Activated B cell treated with CpG ODN at 0.5 μM for 24 hours (primary cell): Measurements from ENCODE around the gene KCNMA1. TPM values are rescaled to one million over a fixed set of nuclear protein-coding genes. Genes with fewer than 3 reads are reported as not detected.

Experiments
- ATAC-seq: fragments of 200-7000 bp; cut with Tn5 transposase; one replicate; pipeline ENCODE4 v1.10.0; 2021; ENCODE audit warnings: low read depth, mild to moderate bottlenecking, moderate library complexity
- CTCF ChIA-PET: fragments of 350-600 bp; sonication (Branson Sonifier 250); formaldehyde crosslinking; loops from one replicate; lab custom pipeline; 2021; ENCODE audit warnings: antibody characterized with exemption; lab: Charles Lee
- POLR2A ChIA-PET: fragments of 350-600 bp; sonication (Branson Sonifier 250); formaldehyde crosslinking; loops from one replicate; lab custom pipeline; 2021; ENCODE audit warnings: antibody characterized with exemption; lab: Charles Lee
- DNase-seq: peaks from one replicate; pipeline ENCODE4 v3.0.0; 2022
- H3K27ac Mint-ChIP-seq: one replicate; pipeline ENCODE4 v1.8.0; 2020; ENCODE audit warnings: mixed read lengths
- H3K27me3 Mint-ChIP-seq: one replicate; pipeline ENCODE4 v1.8.0; 2021; ENCODE audit warnings: mixed read lengths
- H3K36me3 Mint-ChIP-seq: one replicate; pipeline ENCODE4 v1.8.0; 2021; ENCODE audit warnings: low read depth, mixed read lengths
- H3K4me1 Mint-ChIP-seq: one replicate; pipeline ENCODE4 v1.8.0; 2021; ENCODE audit warnings: mixed read lengths
- H3K4me3 Mint-ChIP-seq: one replicate; pipeline ENCODE4 v1.8.0; 2020; ENCODE audit warnings: mild to moderate bottlenecking, mixed read lengths
- H3K9me3 Mint-ChIP-seq: one replicate; pipeline ENCODE4 v1.8.0; 2020; ENCODE audit warnings: mixed read lengths
- CTCF ChIP-seq: fragments of 200-600 bp; IDR thresholded peaks from one replicate; pipeline ENCODE4 v1.8.0; 2022; ENCODE audit warnings: antibody characterized with exemption, mild to moderate bottlenecking
- intact Hi-C: fragments of 100-400 bp; cut with micrococcal nuclease; formaldehyde crosslinking; loops from one replicate; pipeline ENCODE4 v1.15.1; 2024
- total RNA-seq: library from RNA; stranded (reverse); gene quantifications from 2 replicates; pipeline ENCODE4 v1.2.3, GENCODE V29; 2022

Gene KCNMA1
- total RNA-seq, 1 donor from 2014 or later: 3.7 TPM

GRCh38 chr10:77038407-77038806 is 599.2 kb downstream of the KCNMA1 start:
- intact Hi-C loops: no loop called here
- peaks cover 8% of the 10 kb centered on the region for H3K4me1 Mint-ChIP-seq
- ATAC-seq (no peak), DNase-seq (no peak)
- H3K27me3 Mint-ChIP-seq: no peaks in the 10 kb centered on the region
- H3K27ac Mint-ChIP-seq: no peak overlapping the region
- POLR2A ChIA-PET: no interaction called here
- no peaks in the 10 kb centered on the region for H3K36me3 Mint-ChIP-seq
- CTCF ChIA-PET: no interaction called here
- no peaks in the 10 kb centered on the region for H3K9me3 Mint-ChIP-seq
- H3K4me3 Mint-ChIP-seq: no peak overlapping the region
- TF ChIP-seq CTCF: no peak

GRCh38 chr10:77037735-77038403 is 599.7 kb downstream of the KCNMA1 start:
- no peak overlapping the region for H3K27ac Mint-ChIP-seq
- DNase-seq (no peak), ATAC-seq (no peak)
- intact Hi-C loops: no loop called here
- no peaks in the 10 kb centered on the region for H3K36me3 Mint-ChIP-seq
- H3K4me1 Mint-ChIP-seq: peaks cover 8% of the 10 kb centered on the region
- no peaks in the 10 kb centered on the region for H3K27me3 Mint-ChIP-seq
- POLR2A ChIA-PET: no interaction called here
- H3K9me3 Mint-ChIP-seq: no peaks in the 10 kb centered on the region
- CTCF ChIA-PET: no interaction called here
- TF ChIP-seq CTCF: no peak
- no peak overlapping the region for H3K4me3 Mint-ChIP-seq

GRCh38 chr10:77036993-77037734 is 600.4 kb downstream of the KCNMA1 start:
- CTCF ChIA-PET: no interaction called here
- intact Hi-C loops: no loop called here
- Mint-ChIP-seq H3K36me3 (no peaks in the 10 kb centered on the region), H3K9me3 (no peaks in the 10 kb centered on the region), H3K27ac (no peak overlapping the region), H3K27me3 (no peaks in the 10 kb centered on the region), H3K4me3 (no peak overlapping the region), H3K4me1 (peaks cover 8% of the 10 kb centered on the region)
- no peak for TF ChIP-seq CTCF
- ATAC-seq: no peak
- POLR2A ChIA-PET: no interaction called here
- no peak for DNase-seq

GRCh38 chr10:77036276-77036675 is 601.3 kb downstream of the KCNMA1 start:
- POLR2A ChIA-PET: no interaction called here
- Mint-ChIP-seq H3K27ac (no peak overlapping the region), H3K27me3 (no peaks in the 10 kb centered on the region), H3K4me1 (no peaks in the 10 kb centered on the region), H3K4me3 (no peak overlapping the region), H3K36me3 (no peaks in the 10 kb centered on the region), H3K9me3 (no peaks in the 10 kb centered on the region)
- TF ChIP-seq CTCF: no peak
- intact Hi-C loops: no loop called here
- CTCF ChIA-PET: no interaction called here
- no peak for DNase-seq
- ATAC-seq: no peak

GRCh38 chr10:77034795-77035194 is 602.8 kb downstream of the KCNMA1 start:
- Mint-ChIP-seq H3K27ac (no peak overlapping the region), H3K4me3 (no peak overlapping the region), H3K36me3 (no peaks in the 10 kb centered on the region), H3K4me1 (peaks cover under 1% of the 10 kb centered on the region), H3K9me3 (no peaks in the 10 kb centered on the region), H3K27me3 (no peaks in the 10 kb centered on the region)
- TF ChIP-seq CTCF: no peak
- no peak for ATAC-seq
- intact Hi-C loops: no loop called here
- ChIA-PET CTCF (no interaction called here), POLR2A (no interaction called here)
- no peak for DNase-seq
